Measurements from ENCODE around the gene PALD1. TPM values are rescaled to one million over a fixed set of nuclear protein-coding genes. Genes with fewer than 3 reads are reported as not detected.
"Not testable (repeated sequence)": the region's sequence is repeated elsewhere in the genome, so short reads cannot be mapped to it uniquely, and the experiment has no call there.

PALD1 gene
- total RNA-seq, 2 donors from 2014 or later, result 4.4 to 8.3 TPM

GRCh38 chr10:70479165-70479581 lies 606 bp downstream of the PALD1 start:
- ATAC-seq, result peak in 1 of 2 donors; percentile 1
- no peak for DNase-seq
- intact Hi-C loops (cut with DNase I), result no loop called here

- ATAC-seq (no peak), DNase-seq (no peak)
- intact Hi-C loops (cut with DNase I), result no loop called here
These were observed 1.2 kb downstream of the PALD1 start for GRCh38 chr10:70479626-70480238.

- ATAC-seq, result no peak
- no peak for DNase-seq
- intact Hi-C loops (cut with DNase I), result no loop called here
These were observed 1.8 kb downstream of the PALD1 start for GRCh38 chr10:70480239-70480861.

GRCh38 chr10:70481105-70481504 lies 2.5 kb downstream of the PALD1 start:
- intact Hi-C loops (cut with DNase I), result no loop called here
- ATAC-seq, result no peak
- DNase-seq, result no peak

- ATAC-seq, result peak; percentile 46 to 77
- intact Hi-C loops (cut with DNase I), result no loop called here
- DNase-seq, result peak; percentile 80
These were observed 3.4 kb downstream of the PALD1 start for GRCh38 chr10:70481831-70482530.

GRCh38 chr10:70482982-70483760 lies 4.6 kb downstream of the PALD1 start:
- intact Hi-C loops (cut with DNase I), result no loop called here
- ATAC-seq (no peak), DNase-seq (no peak)

GRCh38 chr10:70483872-70484271 lies 5.3 kb downstream of the PALD1 start:
- ATAC-seq; DNase-seq; intact Hi-C loops (cut with DNase I): not testable (repeated sequence)

- ATAC-seq (no peak), DNase-seq (no peak)
- intact Hi-C loops (cut with DNase I), result no loop called here
These were observed 9.3 kb downstream of the PALD1 start for GRCh38 chr10:70487824-70488223.

- ATAC-seq (no peak), DNase-seq (no peak)
- intact Hi-C loops (cut with DNase I), result no loop called here
These were observed 11.6 kb downstream of the PALD1 start for GRCh38 chr10:70490142-70490541.

GRCh38 chr10:70491614-70492013 lies 13.0 kb downstream of the PALD1 start:
- ATAC-seq (no peak), DNase-seq (no peak)
- intact Hi-C loops (cut with DNase I), result no loop called here

- ATAC-seq (peak; percentile 47 to 58), DNase-seq (no peak)
These were observed 14.5 kb downstream of the PALD1 start for GRCh38 chr10:70492786-70493659.

GRCh38 chr10:70493660-70494234 lies 15.2 kb downstream of the PALD1 start:
- DNase-seq (no peak), ATAC-seq (no peak)
- intact Hi-C loops (cut with DNase I), result no loop called here

More at GRCh38 chr10:70492786-70493659, 14.5 kb downstream of the PALD1 start:
- intact Hi-C loops (cut with DNase I), result no loop called here

GRCh38 chr10:70494536-70494935 lies 16.0 kb downstream of the PALD1 start:
- ATAC-seq, result no peak
- no peak for DNase-seq
- intact Hi-C loops (cut with DNase I), result no loop called here

- intact Hi-C loops (cut with DNase I), result no loop called here
- DNase-seq (peak; percentile 47), ATAC-seq (peak; percentile 44 to 49)
These were observed 16.4 kb downstream of the PALD1 start for GRCh38 chr10:70494966-70495365.

- ATAC-seq (no peak), DNase-seq (no peak)
- intact Hi-C loops (cut with DNase I), result no loop called here
These were observed 17.2 kb downstream of the PALD1 start for GRCh38 chr10:70495691-70496261.

GRCh38 chr10:70496341-70497119 lies 18.0 kb downstream of the PALD1 start:
- ATAC-seq (no peak), DNase-seq (no peak)
- intact Hi-C loops (cut with DNase I), result no loop called here

- no peak for ATAC-seq
- no peak for DNase-seq
- intact Hi-C loops (cut with DNase I), result no loop called here
These were observed 18.6 kb downstream of the PALD1 start for GRCh38 chr10:70497120-70497545.

Data from left cardiac atrium (tissue), 4 donors.